Measurements from ENCODE around the gene DUSP22.

DNA sequence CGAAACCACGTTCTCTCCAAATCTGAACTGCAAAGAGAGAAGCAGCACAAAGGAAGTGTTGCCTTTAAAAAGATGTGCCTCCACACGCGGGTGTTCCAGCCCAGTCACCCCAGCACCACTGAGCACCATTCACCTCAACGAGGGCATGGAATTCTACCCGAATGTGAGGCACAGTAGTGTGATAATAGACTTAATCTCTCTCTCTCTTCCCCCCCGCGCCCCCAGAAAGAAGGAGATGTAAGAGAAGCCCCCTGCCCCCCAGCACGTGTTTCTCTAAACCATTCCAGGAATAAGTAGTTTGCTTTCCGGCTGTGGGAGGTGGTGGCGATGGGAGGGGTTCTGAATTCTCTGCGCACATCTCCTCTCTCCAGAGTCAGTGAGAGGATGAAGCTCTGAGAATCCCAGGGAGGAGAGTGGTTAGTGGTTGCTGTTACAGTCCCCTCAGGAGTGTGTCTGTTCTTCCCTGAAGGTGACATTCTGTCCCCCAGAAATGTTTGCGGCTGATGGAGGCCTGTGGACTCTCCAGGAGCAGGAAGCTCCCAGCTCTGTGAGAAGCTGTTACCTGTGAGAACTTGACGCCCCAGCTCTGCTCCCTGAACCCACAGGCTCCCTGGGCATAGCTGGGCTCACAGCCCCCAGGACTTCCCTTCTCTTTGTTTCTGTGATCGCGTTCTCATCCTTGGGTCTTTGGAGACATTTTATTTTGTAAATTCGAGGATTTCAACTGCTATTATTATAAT lies 75.8 kb downstream of the DUSP22 start:
- no peak for TF ChIP-seq POLR2AphosphoS5 (IDR thresholded peaks at IDR 0.05; ENCODE audit: low read depth)
- no peak for TF ChIP-seq EZH2 (IDR thresholded peaks at IDR 0.05; ENCODE audit: low read depth, unreplicated experiment)
- TF ChIP-seq, protein P1, sequence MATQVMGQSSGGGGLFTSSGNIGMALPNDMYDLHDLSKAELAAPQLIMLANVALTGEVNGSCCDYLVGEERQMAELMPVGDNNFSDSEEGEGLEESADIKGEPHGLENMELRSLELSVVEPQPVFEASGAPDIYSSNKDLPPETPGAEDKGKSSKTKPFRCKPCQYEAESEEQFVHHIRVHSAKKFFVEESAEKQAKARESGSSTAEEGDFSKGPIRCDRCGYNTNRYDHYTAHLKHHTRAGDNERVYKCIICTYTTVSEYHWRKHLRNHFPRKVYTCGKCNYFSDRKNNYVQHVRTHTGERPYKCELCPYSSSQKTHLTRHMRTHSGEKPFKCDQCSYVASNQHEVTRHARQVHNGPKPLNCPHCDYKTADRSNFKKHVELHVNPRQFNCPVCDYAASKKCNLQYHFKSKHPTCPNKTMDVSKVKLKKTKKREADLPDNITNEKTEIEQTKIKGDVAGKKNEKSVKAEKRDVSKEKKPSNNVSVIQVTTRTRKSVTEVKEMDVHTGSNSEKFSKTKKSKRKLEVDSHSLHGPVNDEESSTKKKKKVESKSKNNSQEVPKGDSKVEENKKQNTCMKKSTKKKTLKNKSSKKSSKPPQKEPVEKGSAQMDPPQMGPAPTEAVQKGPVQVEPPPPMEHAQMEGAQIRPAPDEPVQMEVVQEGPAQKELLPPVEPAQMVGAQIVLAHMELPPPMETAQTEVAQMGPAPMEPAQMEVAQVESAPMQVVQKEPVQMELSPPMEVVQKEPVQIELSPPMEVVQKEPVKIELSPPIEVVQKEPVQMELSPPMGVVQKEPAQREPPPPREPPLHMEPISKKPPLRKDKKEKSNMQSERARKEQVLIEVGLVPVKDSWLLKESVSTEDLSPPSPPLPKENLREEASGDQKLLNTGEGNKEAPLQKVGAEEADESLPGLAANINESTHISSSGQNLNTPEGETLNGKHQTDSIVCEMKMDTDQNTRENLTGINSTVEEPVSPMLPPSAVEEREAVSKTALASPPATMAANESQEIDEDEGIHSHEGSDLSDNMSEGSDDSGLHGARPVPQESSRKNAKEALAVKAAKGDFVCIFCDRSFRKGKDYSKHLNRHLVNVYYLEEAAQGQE (IDR thresholded peaks at IDR 0.05; ENCODE audit: unreplicated experiment), result no peak
- TF ChIP-seq, protein P2, sequence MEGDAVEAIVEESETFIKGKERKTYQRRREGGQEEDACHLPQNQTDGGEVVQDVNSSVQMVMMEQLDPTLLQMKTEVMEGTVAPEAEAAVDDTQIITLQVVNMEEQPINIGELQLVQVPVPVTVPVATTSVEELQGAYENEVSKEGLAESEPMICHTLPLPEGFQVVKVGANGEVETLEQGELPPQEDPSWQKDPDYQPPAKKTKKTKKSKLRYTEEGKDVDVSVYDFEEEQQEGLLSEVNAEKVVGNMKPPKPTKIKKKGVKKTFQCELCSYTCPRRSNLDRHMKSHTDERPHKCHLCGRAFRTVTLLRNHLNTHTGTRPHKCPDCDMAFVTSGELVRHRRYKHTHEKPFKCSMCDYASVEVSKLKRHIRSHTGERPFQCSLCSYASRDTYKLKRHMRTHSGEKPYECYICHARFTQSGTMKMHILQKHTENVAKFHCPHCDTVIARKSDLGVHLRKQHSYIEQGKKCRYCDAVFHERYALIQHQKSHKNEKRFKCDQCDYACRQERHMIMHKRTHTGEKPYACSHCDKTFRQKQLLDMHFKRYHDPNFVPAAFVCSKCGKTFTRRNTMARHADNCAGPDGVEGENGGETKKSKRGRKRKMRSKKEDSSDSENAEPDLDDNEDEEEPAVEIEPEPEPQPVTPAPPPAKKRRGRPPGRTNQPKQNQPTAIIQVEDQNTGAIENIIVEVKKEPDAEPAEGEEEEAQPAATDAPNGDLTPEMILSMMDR (conservative IDR thresholded peaks at IDR 0.05; ENCODE audit: low read depth in 2 of 2), result no peak
- TF ChIP-seq NANOG (IDR thresholded peaks at IDR 0.05; ENCODE audit: borderline replicate concordance), result no peak
- TF ChIP-seq CREB1 (CRISPR knock-in tag; IDR thresholded peaks at IDR 0.05; ENCODE audit: low read depth), result no peak
- no peak for TF ChIP-seq EZH2phosphoT487 (IDR thresholded peaks at IDR 0.05; ENCODE audit: unreplicated experiment)
- no peak for TF ChIP-seq ETS1 (IDR thresholded peaks at IDR 0.05)
- no peak for TF ChIP-seq STAT1 (IDR thresholded peaks at IDR 0.05; ENCODE audit: unreplicated experiment)
- no peak for TF ChIP-seq JUNB (IDR thresholded peaks at IDR 0.05; ENCODE audit: unreplicated experiment)
- TF ChIP-seq ZNF114 (CRISPR knock-in tag; IDR thresholded peaks at IDR 0.05), result no peak
- no peak for TF ChIP-seq ZNF331 (CRISPR knock-in tag; IDR thresholded peaks at IDR 0.05; ENCODE audit: low read depth)
